H1 (cell line): ENCODE measurements around the gene SLC12A7. TPM values are rescaled to one million over a fixed set of nuclear protein-coding genes. Genes with fewer than 3 reads are reported as not detected.

ENCODE experiments used
- BCL11A ChIP-seq, 2 experiments: IDR thresholded peaks; one replicate each; pipeline ENCODE4 v1.6.1; 2011; ENCODE audit warnings: low read depth in 2 of 2, low read length in 2 of 2, mild to moderate bottlenecking in 2 of 2
- BRCA1 ChIP-seq: IDR thresholded peaks from 2 replicates; pipeline ENCODE4 v1.6.1; 2012; ENCODE audit warnings: low read depth, low read length, improper control_type of control experiment
- HDAC6 ChIP-seq: IDR thresholded peaks from one replicate; pipeline ENCODE4 v1.7.1; 2012; ENCODE audit warnings: low read depth, mild to moderate bottlenecking, inconsistent platforms, low read length, moderate library complexity
- JUN ChIP-seq: IDR thresholded peaks from 2 replicates; pipeline ENCODE4 v1.6.1; 2011; ENCODE audit warnings: low read depth, mild to moderate bottlenecking, improper control_type of control experiment, low read length
- KDM1A ChIP-seq: fragments of 200-600, 300-600 bp; sonication (generic); IDR thresholded peaks from 2 replicates; pipeline ENCODE4 v1.7.1; 2016; ENCODE audit warnings: mild to moderate bottlenecking, low read length, borderline replicate concordance
- MAFK ChIP-seq: IDR thresholded peaks from 2 replicates; pipeline ENCODE4 v1.6.1; 2012; ENCODE audit warnings: low read depth, mild to moderate bottlenecking, improper control_type of control experiment, low read length
- PHF8 ChIP-seq: fragments of 200-600 bp; sonication (generic); conservative IDR thresholded peaks from 2 replicates; pipeline ENCODE4 v1.7.1; 2012; ENCODE audit warnings: low read depth, mild to moderate bottlenecking, inconsistent platforms, low read length, moderate library complexity
- ZNF274 ChIP-seq: IDR thresholded peaks from 2 replicates; pipeline ENCODE4 v1.7.0; 2012; ENCODE audit warnings: low read length, borderline replicate concordance; ENCODE audit errors: extremely low read depth
- polyA plus RNA-seq, 7 experiments: library from polyadenylated mRNA; depleted of rRNA in 3 of 7; stranded (reverse) in 5 of 7; unstranded in 2 of 7; fragments of >200 nt in 5 of 7; fragments of 200-250 nt in 2 of 7; gene quantifications; 1 replicate in 5 of 7; 2 replicates in 1 of 7; 4 replicates in 1 of 7; pipeline versions ENCODE4 v1.2.1 to v1.2.3, GENCODE V29; 2011 to 2013; ENCODE audit warnings: missing spikeins in 2 of 7, mixed read lengths in 2 of 7
- total RNA-seq: library from RNA; stranded (reverse); fragmentation: NEBNext Ultra II Directional; extraction: Animal tissue kit (Norgen Biotek cat#: 25700); gene quantifications from 2 replicates; pipeline ENCODE4 v1.2.1, GENCODE V29; 2021

Gene SLC12A7
- total and polyA plus RNA-seq, 2 of the 8 experiments (the other 6 are each of a cell fraction or from before 2014, with no cell fraction given), result 23.5 to 39.7 TPM

GRCh38 chr5:1019001-1019905 is 92.6 kb downstream of the SLC12A7 start (continued):
- TF ChIP-seq PHF8, result no peak
- TF ChIP-seq JUN, result no peak
- no peak for TF ChIP-seq MAFK
- no peak for TF ChIP-seq HDAC6
- TF ChIP-seq ZNF274, result no peak
- TF ChIP-seq BRCA1, result no peak
- TF ChIP-seq KDM1A, result no peak
- TF ChIP-seq BCL11A (IDR thresholded peaks at IDR 0.05; ENCODE audit: low read depth in 2 of 2, low read length in 2 of 2), result no peak
